ACC112 (cell line): ENCODE results near the gene SCG5.
A peak's percentile ranks its signal among the peaks of the same experiment; 100 is the strongest.

ENCODE experiments used
- H2AFZ ChIP-seq: fragments of 200-600 bp; sonication (generic); one replicate; pipeline ENCODE4 v1.6.0; 2017; ENCODE audit warnings: antibody characterized with exemption, low read length; ENCODE audit not compliant: unreplicated experiment
- H3K27ac ChIP-seq: fragments of 200-600 bp; sonication (generic); 2 replicates; pipeline ENCODE4 v1.5.1; 2014; ENCODE audit warnings: low read depth, mild to moderate bottlenecking, antibody characterized with exemption, low read length, moderate library complexity
- H3K27me3 ChIP-seq: fragments of 200-600 bp; sonication (generic); 2 replicates; pipeline ENCODE4 v1.6.1; 2014; ENCODE audit warnings: mild to moderate bottlenecking, antibody characterized with exemption, low read length, moderate library complexity, mixed read lengths; ENCODE audit not compliant: insufficient read depth
- H3K36me3 ChIP-seq: fragments of 200-600 bp; sonication (generic); 2 replicates; pipeline ENCODE4 v1.6.1; 2016; ENCODE audit warnings: mild to moderate bottlenecking, antibody characterized with exemption, low read length, moderate library complexity, mixed read lengths; ENCODE audit not compliant: insufficient read depth
- H3K4me1 ChIP-seq: fragments of 200-600 bp; sonication (generic); one replicate; pipeline ENCODE4 v1.6.1; 2016; ENCODE audit warnings: low read length, mixed read lengths; ENCODE audit not compliant: insufficient read depth, unreplicated experiment, control insufficient read depth
- H3K4me3 ChIP-seq: fragments of 200-600 bp; sonication (generic); 2 replicates; pipeline ENCODE4 v1.5.1; 2014; ENCODE audit warnings: mild to moderate bottlenecking, low read depth, low read length
- H3K79me2 ChIP-seq: fragments of 200-600 bp; sonication (generic); one replicate; pipeline ENCODE4 v1.6.0; 2016; ENCODE audit warnings: low read length; ENCODE audit not compliant: control insufficient read depth, unreplicated experiment, insufficient read depth

SCG5 gene

DNA sequence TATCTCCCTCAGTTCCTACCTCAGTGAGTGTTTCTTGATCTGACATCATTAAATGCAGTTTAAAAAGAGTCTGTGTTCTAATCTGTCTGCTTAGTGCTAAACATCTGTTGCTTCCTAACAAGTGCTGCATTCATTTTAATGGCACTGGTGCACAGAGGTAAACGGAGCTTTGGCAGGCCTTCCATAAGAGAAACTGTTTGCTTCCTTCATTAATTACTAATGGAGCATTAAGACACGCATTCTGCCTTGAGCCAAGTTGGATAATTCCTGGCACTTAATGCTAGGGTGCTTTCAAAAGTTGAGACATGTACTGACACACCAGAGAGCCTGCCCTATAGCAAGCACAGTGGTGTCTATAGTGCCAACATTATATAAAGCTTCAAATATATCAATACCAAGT is 34.7 kb downstream of the SCG5 start:
- Histone ChIP-seq H2AFZ (no peak overlapping the region), H3K79me2 (no peaks in the 10 kb centered on the region), H3K4me3 (no peak overlapping the region), H3K36me3 (no peaks in the 10 kb centered on the region), H3K27ac (no peak overlapping the region), H3K27me3 (no peaks in the 10 kb centered on the region), H3K4me1 (peaks cover 15% of the 10 kb centered on the region)

GRCh38 chr15:32677238-32677750 is 35.8 kb downstream of the SCG5 start:
- no peaks in the 10 kb centered on the region for H3K36me3 ChIP-seq
- H2AFZ ChIP-seq: peak overlapping the region; percentile 23
- peaks cover 22% of the 10 kb centered on the region for H3K4me1 ChIP-seq
- H3K4me3 ChIP-seq: no peak overlapping the region
- H3K27ac ChIP-seq: no peak overlapping the region
- no peaks in the 10 kb centered on the region for H3K79me2 ChIP-seq
- H3K27me3 ChIP-seq: no peaks in the 10 kb centered on the region

- Histone ChIP-seq H3K36me3 (no peaks in the 10 kb centered on the region), H3K27ac (no peak overlapping the region), H2AFZ (no peak overlapping the region), H3K4me1 (peaks cover 42% of the 10 kb centered on the region), H3K27me3 (no peaks in the 10 kb centered on the region), H3K79me2 (no peaks in the 10 kb centered on the region), H3K4me3 (no peak overlapping the region)
These were observed 37.8 kb downstream of the SCG5 start for GRCh38 chr15:32679298-32679690.

DNA sequence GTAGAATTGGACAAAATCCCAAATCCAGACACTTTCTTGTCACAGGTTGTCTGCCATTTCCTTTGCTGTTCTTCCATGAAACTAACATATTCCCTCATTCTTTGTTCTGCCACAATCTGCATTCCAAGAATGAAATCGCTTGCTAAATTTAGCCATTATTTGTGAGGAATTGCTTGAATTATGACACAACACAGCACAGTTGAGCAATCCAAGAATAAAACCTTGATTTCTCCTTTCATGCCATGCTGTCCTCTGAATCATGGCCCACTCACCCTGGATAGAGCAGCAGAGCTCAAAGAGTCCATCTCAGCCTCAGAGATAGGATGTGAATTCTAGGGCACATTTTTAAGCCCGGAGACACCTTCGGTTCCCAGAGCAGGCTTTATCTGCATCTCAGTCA is 41.1 kb downstream of the SCG5 start:
- H2AFZ ChIP-seq: peak overlapping the region; percentile 40
- H3K4me1 ChIP-seq: peaks cover 53% of the 10 kb centered on the region
- 0 out of 2 replicates have a peak, but pooled peaks cover 3% of the 10 kb centered on the region for H3K36me3 ChIP-seq
- peak overlapping the region; percentile 94 for H3K27ac ChIP-seq
- H3K27me3 ChIP-seq: no peaks in the 10 kb centered on the region
- H3K4me3 ChIP-seq: peak overlapping the region; percentile 18; the same call in 1 of the 2 replicates
- no peaks in the 10 kb centered on the region for H3K79me2 ChIP-seq

DNA sequence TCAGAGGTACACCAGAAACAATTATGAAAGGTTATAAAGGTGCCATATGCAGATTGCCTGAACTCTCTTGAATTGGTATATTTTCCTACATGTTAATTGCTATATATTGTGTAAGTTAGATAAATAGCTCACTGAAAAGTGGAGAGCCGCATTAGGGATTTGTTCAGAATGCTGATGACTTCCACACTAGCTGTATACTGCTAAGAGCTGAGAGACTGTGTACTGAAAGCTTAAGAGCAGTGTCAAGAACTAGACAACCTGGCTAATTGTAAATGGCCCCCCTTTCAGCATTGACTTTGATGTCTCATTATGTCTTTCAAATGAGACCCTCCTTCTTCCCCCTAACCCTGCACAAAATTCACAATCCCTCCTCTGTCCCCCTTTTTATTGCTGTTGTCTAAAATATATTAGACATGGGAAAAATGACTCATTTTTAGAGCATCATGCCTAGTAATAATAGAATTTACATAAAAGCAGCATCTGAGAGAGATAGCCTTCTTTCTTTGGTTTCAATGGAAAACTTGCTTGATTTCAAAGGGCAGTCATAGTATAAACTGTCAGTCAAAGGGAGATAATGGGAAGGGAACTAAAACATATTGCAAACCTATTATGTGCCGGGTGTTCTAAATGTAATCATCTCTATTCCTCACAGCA is 41.6 kb downstream of the SCG5 start:
- Histone ChIP-seq H3K4me1 (peaks cover 53% of the 10 kb centered on the region), H2AFZ (no peak overlapping the region), H3K4me3 (peak overlapping the region; percentile 18; the same call in 1 of the 2 replicates), H3K27me3 (no peaks in the 10 kb centered on the region), H3K27ac (peak overlapping the region; percentile 94), H3K79me2 (no peaks in the 10 kb centered on the region), H3K36me3 (0 out of 2 replicates have a peak, but pooled peaks cover 3% of the 10 kb centered on the region)

GRCh38 chr15:32683906-32684584 is 42.5 kb downstream of the SCG5 start:
- Histone ChIP-seq H3K79me2 (no peaks in the 10 kb centered on the region), H3K4me1 (peaks cover 57% of the 10 kb centered on the region), H3K36me3 (0 out of 2 replicates have a peak, but pooled peaks cover 3% of the 10 kb centered on the region), H3K27me3 (no peaks in the 10 kb centered on the region), H3K27ac (peak overlapping the region; percentile 94), H3K4me3 (peak overlapping the region; percentile 9; the same call in 1 of the 2 replicates), H2AFZ (no peak overlapping the region)

DNA sequence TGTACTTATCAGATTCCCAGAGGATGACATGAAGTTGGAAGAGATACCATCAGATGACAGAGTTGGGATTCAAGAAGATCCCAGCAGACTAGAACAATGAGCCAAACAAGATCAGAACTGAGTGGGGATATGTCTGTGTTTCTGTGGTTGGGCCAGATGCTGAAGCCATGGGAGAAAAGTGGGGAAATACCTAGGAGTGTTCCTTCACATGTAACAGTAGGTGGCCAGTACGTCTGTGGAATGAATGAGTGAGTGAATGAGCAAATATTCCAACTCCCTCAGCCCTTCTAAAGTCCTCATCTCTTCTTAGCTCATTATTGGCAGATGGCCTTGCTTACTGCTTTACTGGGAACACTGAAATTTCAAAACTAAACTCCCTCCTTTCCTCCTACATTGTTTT is 44.1 kb downstream of the SCG5 start:
- H2AFZ ChIP-seq: no peak overlapping the region
- H3K4me3 ChIP-seq: peak overlapping the region; percentile 5; the same call in 1 of the 2 replicates
- H3K36me3 ChIP-seq: 0 out of 2 replicates have a peak, but pooled peaks cover 3% of the 10 kb centered on the region
- H3K4me1 ChIP-seq: peaks cover 57% of the 10 kb centered on the region
- H3K27me3 ChIP-seq: no peaks in the 10 kb centered on the region
- H3K27ac ChIP-seq: peak overlapping the region; percentile 94; the same call in 1 of the 2 replicates
- no peaks in the 10 kb centered on the region for H3K79me2 ChIP-seq

DNA sequence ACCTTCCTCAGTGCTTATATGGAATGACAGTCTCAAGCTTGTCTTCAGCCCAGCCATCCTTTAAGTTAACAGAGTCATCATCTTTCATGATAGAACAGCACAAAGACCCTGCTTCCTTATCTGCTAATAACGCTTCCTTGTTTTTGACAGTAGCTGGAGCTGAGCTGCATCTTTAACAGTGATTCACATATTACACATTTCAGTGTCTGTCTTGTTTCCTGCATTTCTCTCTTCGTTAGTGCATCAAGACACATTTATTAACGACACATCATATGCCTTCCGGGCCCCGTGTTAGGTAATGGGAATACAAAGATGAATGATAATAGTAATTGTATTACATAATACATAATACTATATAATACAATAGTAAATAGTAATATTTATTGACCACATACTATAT is 46.0 kb downstream of the SCG5 start:
- H2AFZ ChIP-seq: peak overlapping the region; percentile 20
- H3K4me1 ChIP-seq: peaks cover 48% of the 10 kb centered on the region
- no peak overlapping the region for H3K4me3 ChIP-seq
- peak overlapping the region; percentile 75 for H3K27ac ChIP-seq
- 0 out of 2 replicates have a peak, but pooled peaks cover 3% of the 10 kb centered on the region for H3K36me3 ChIP-seq
- H3K27me3 ChIP-seq: no peaks in the 10 kb centered on the region
- H3K79me2 ChIP-seq: no peaks in the 10 kb centered on the region

DNA sequence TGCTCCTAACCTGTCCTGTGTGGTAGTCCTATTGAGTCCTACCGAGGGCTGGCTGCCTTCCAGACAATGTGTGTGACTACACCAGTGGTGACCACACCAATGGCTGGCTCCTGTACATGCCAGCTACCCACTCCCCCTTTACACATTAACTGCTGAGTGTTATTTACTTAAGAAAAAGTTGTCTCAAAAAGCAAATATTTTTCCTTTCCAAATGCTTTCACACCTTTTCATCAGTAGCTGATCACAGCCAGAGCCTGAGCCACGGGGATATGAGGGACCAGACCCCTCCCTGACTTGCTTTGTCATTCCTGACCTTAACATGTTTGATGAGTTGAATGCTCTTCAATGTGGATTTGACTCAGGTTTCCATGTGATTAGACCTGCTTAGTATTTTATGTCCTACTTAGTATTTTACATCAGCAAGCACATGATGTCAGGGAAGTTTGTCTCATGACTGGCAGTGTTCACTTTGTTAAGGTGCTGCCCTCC is 46.7 kb downstream of the SCG5 start:
- H3K4me3 ChIP-seq: peak overlapping the region; percentile 38; the same call in 1 of the 2 replicates
- peaks cover 41% of the 10 kb centered on the region for H3K4me1 ChIP-seq
- 0 out of 2 replicates have a peak, but pooled peaks cover 3% of the 10 kb centered on the region for H3K36me3 ChIP-seq
- H2AFZ ChIP-seq: peak overlapping the region; percentile 57
- no peaks in the 10 kb centered on the region for H3K27me3 ChIP-seq
- H3K27ac ChIP-seq: peak overlapping the region; percentile 75
- no peaks in the 10 kb centered on the region for H3K79me2 ChIP-seq

DNA sequence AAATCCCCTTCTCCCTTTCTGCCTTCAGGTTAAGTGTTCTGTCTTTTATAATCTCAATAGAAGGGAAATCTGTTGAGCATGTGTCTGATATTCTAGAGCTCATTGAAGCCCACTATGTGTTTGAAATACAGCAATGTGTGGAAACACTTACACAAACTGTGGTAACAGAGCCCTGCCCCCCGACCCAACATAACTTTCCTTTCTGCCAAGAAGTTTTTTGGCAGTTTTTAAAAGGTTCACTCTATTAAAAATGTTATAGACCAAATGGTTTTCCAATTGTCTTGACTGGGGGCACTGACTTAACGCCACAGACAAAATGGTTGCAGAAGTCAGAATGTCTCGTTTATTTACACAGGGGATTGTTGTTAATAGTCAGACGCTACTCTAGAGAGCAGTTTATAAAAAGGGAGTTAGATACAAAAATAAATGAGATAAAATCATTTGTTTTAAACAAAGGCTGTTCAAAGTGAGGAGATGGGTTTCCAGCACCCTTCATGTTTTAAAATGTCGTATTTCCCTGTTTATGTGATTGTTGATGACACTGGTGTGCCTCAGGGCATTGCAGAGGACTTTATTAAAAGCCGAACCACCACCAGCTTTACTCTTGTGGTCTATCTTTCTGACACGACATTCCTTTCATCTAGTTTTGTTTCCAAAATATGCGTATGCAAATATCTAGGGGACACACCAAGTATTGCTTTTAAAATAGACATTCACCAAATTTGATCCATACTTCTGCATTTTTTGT is 49.6 kb downstream of the SCG5 start:
- H3K4me1 ChIP-seq: peaks cover 12% of the 10 kb centered on the region
- H3K27ac ChIP-seq: no peak overlapping the region
- H2AFZ ChIP-seq: no peak overlapping the region
- H3K27me3 ChIP-seq: no peaks in the 10 kb centered on the region
- H3K79me2 ChIP-seq: no peaks in the 10 kb centered on the region
- 0 out of 2 replicates have a peak, but pooled peaks cover 3% of the 10 kb centered on the region for H3K36me3 ChIP-seq
- H3K4me3 ChIP-seq: no peak overlapping the region
